Tibial artery (tissue), 4 donors: ENCODE data around the gene SPAG9.

Source experiments
- DNase-seq, 2 donors: peaks; one replicate each; pipeline ENCODE4 v3.0.0-alpha.2; 2019
- H3K27ac ChIP-seq, 2 donors: fragments of 200-600 bp; sonication (generic) in 1 of 2; 1 replicate in 1 of 2; 2 replicates in 1 of 2; pipeline ENCODE4 v1.5.1; 2018 to 2019; ENCODE audit warnings: mild to moderate bottlenecking in 1 of 2
- H3K27me3 ChIP-seq, 2 donors: fragments of 200-600 bp; sonication (generic) in 1 of 2; one replicate each; pipeline versions ENCODE4 v1.5.1 to v1.6.0; 2016 to 2019
- H3K36me3 ChIP-seq, 3 donors: fragments of 200-600 bp; sonication (generic) in 2 of 3; one replicate each; pipeline ENCODE4 v1.5.1; 2016 to 2019; ENCODE audit warnings: mild to moderate bottlenecking in 2 of 3
- H3K4me1 ChIP-seq, 4 donors: fragments of 200-600 bp; sonication (generic) in 2 of 4; 1 replicate in 3 of 4; 2 replicates in 1 of 4; pipeline ENCODE4 v1.5.1; 2016 to 2019
- H3K4me3 ChIP-seq, 2 donors: fragments of 200-600 bp; sonication (generic) in 1 of 2; 1 replicate in 1 of 2; 2 replicates in 1 of 2; pipeline ENCODE4 v1.5.1; 2018 to 2019; ENCODE audit warnings: mild to moderate bottlenecking in 2 of 2
- H3K9me3 ChIP-seq, 3 donors: fragments of 200-600 bp; sonication (generic) in 1 of 3; one replicate each; pipeline ENCODE4 v1.5.1; 2016 to 2019
- CTCF ChIP-seq, 2 experiments: fragments of 200-600 bp in 1 of 2; fragments of 450-650 bp in 1 of 2; IDR thresholded peaks; one replicate each; pipeline ENCODE4 v1.5.1; 2017 to 2019; ENCODE audit warnings: antibody characterized with exemption in 2 of 2, mild to moderate bottlenecking in 1 of 2, moderate library complexity in 1 of 2
- intact Hi-C: fragments of 100-400 bp; cut with DNase I; formaldehyde crosslinking; loops from one replicate; pipeline ENCODE4 v1.15.0; 2023; ENCODE audit warnings: low total_unique reads

SPAG9 gene

DNA sequence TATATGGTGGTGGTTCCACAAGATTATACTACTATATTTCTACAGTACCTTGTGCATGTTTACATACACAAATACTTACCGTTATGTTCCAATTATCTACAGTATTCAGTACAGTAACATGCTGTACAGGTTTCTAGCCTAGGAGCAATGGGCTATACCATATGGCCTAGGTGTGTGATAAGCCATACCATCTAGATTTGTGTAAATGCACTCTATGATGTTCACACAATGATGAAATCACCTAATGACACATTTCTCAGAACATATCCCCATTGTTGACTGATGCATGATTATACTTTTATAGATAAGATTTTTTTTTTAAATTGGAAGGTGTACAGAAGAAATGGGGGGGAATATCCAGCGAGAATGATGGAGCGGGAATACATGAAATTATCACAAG, 131.5 kb downstream of the SPAG9 start:
- intact Hi-C loops, result no loop called here
- no peak for DNase-seq

GRCh38 chr17:50988427-50988826, 132.2 kb downstream of the SPAG9 start:
- Histone ChIP-seq H3K9me3 (no peaks in the 10 kb centered on the region), H3K4me3 (no peak overlapping the region), H3K27ac (no peak overlapping the region), H3K4me1 (no peaks in the 10 kb centered on the region), H3K36me3 (peaks cover 64 to 99% (median 71%) of the 10 kb centered on the region in 3 donors), H3K27me3 (no peaks in the 10 kb centered on the region)
- TF ChIP-seq CTCF (IDR thresholded peaks at IDR 0.05), result no peak
- intact Hi-C loops, result no loop called here
- no peak for DNase-seq

More for the DNA sequence above, 131.5 kb downstream of the SPAG9 start:
- no peaks in the 10 kb centered on the region for H3K4me1 ChIP-seq
- H3K9me3 ChIP-seq, result no peaks in the 10 kb centered on the region
- no peak overlapping the region for H3K27ac ChIP-seq
- peaks cover 71 to 99% (median 78%) of the 10 kb centered on the region in 3 donors for H3K36me3 ChIP-seq
- H3K4me3 ChIP-seq, result no peak overlapping the region
- H3K27me3 ChIP-seq, result no peaks in the 10 kb centered on the region
- no peak for TF ChIP-seq CTCF (IDR thresholded peaks at IDR 0.05)

GRCh38 chr17:50986989-50987660, 133.5 kb downstream of the SPAG9 start:
- TF ChIP-seq CTCF (IDR thresholded peaks at IDR 0.05), result no peak
- Histone ChIP-seq H3K27me3 (no peaks in the 10 kb centered on the region), H3K36me3 (peaks cover 63 to 97% (median 66%) of the 10 kb centered on the region in 3 donors), H3K9me3 (no peaks in the 10 kb centered on the region), H3K4me1 (no peaks in the 10 kb centered on the region), H3K4me3 (no peak overlapping the region), H3K27ac (no peak overlapping the region)
- DNase-seq, result no peak
- intact Hi-C loops, result no loop called here

GRCh38 chr17:50981279-50981678, 139.4 kb downstream of the SPAG9 start:
- no peak overlapping the region for H3K27ac ChIP-seq
- no peaks in the 10 kb centered on the region for H3K9me3 ChIP-seq
- H3K27me3 ChIP-seq, result no peaks in the 10 kb centered on the region
- H3K4me3 ChIP-seq, result no peak overlapping the region
- peaks cover 66 to 98% (median 74%) of the 10 kb centered on the region in 3 donors for H3K36me3 ChIP-seq
- no peak for TF ChIP-seq CTCF (IDR thresholded peaks at IDR 0.05)
- no peaks in the 10 kb centered on the region for H3K4me1 ChIP-seq
- intact Hi-C loops, result no loop called here
- no peak for DNase-seq

- intact Hi-C loops, result no loop called here
- no peaks in the 10 kb centered on the region for H3K9me3 ChIP-seq
Measured at GRCh38 chr17:50979524-50979927, 141.1 kb downstream of the SPAG9 start.

More at GRCh38 chr17:50979524-50979927, 141.1 kb downstream of the SPAG9 start:
- Histone ChIP-seq H3K36me3 (peaks cover 66 to 97% (median 84%) of the 10 kb centered on the region in 3 donors), H3K27ac (no peak overlapping the region), H3K27me3 (no peaks in the 10 kb centered on the region), H3K4me3 (no peak overlapping the region), H3K4me1 (no peaks in the 10 kb centered on the region)
- no peak for DNase-seq
- TF ChIP-seq CTCF (IDR thresholded peaks at IDR 0.05), result no peak
